GM12892 (cell line): ENCODE measurements around the gene ARSJ.

Experiments
- POLR2A ChIP-seq: IDR thresholded peaks from 2 replicates; pipeline ENCODE4 v1.6.1; 2011; ENCODE audit warnings: low read depth, low read length, control low read depth
- TAF1 ChIP-seq: IDR thresholded peaks from 2 replicates; pipeline ENCODE4 v1.6.1; 2011; ENCODE audit warnings: low read depth, mild to moderate bottlenecking, control low read depth, low read length, borderline replicate concordance

DNA sequence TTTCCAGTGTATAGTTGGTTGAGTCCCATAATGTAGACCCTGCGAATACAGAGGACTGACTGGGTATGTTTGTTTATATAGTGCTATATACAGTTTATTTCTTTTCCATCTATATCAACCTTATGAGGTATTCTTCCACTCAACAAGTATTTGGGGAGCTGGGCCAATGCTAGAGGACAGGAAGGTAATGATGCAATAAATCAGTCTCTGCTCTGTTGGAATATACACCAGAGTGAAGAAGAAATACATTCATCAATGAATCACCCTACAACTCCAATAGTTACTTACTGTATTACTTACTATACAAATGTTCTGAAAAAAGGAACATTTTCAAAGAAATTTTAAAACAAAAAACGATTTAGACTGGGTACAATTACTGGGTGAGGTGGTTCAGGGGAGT lies 2.1 kb upstream of the ARSJ start:
- TF ChIP-seq TAF1 (no peak), POLR2A (no peak)
